OCI-LY1 (cell line): Measurements from ENCODE around the gene ORC2.

ENCODE experiments used
- H2AFZ ChIP-seq: fragments of 200-600 bp; sonication (generic), shearing (Covaris generic); 2 replicates; pipeline ENCODE4 v1.6.0; 2014; ENCODE audit warnings: antibody characterized with exemption, mild to moderate bottlenecking, low read length
- H3F3A ChIP-seq: fragments of 200-600 bp; sonication (generic), shearing (Covaris generic); 2 replicates; pipeline ENCODE4 v1.6.0; 2014; ENCODE audit warnings: mild to moderate bottlenecking, antibody characterized with exemption, low read length, moderate library complexity; ENCODE audit not compliant: insufficient read depth
- H3K27ac ChIP-seq: fragments of 200-600 bp; sonication (generic); 2 replicates; pipeline ENCODE4 v1.5.1; 2014; ENCODE audit warnings: low read length, mixed run types, mild to moderate bottlenecking, low read depth; ENCODE audit not compliant: poor library complexity, severe bottlenecking
- H3K27me3 ChIP-seq: fragments of 200-600 bp; sonication (generic); 2 replicates; pipeline ENCODE4 v1.6.0; 2014; ENCODE audit warnings: antibody characterized with exemption, mild to moderate bottlenecking, low read length, moderate library complexity; ENCODE audit not compliant: insufficient read depth
- H3K36me3 ChIP-seq: fragments of 200-600 bp; sonication (generic); 2 replicates; pipeline ENCODE4 v1.6.1; 2014; ENCODE audit warnings: mild to moderate bottlenecking, antibody characterized with exemption, low read length, moderate library complexity, mixed read lengths; ENCODE audit not compliant: insufficient read depth
- H3K4me1 ChIP-seq: fragments of 200-600 bp; sonication (generic); 2 replicates; pipeline ENCODE4 v1.5.1; 2014; ENCODE audit warnings: mild to moderate bottlenecking, low read length, moderate library complexity; ENCODE audit not compliant: insufficient read depth, severe bottlenecking
- H3K4me2 ChIP-seq: fragments of 200-600 bp; sonication (generic), shearing (Covaris generic); 2 replicates; pipeline ENCODE4 v1.6.1; 2014; ENCODE audit warnings: low read length
- H3K4me3 ChIP-seq: fragments of 200-600 bp; sonication (generic); 2 replicates; pipeline ENCODE4 v1.5.1; 2014; ENCODE audit warnings: low read length, low read depth, mild to moderate bottlenecking, mixed read lengths; ENCODE audit not compliant: poor library complexity, severe bottlenecking
- H3K79me2 ChIP-seq: fragments of 200-600 bp; shearing (Covaris generic); 2 replicates; pipeline ENCODE4 v1.6.1; 2016; ENCODE audit warnings: mixed run types, low read length, mixed read lengths; ENCODE audit not compliant: insufficient read depth
- H3K9ac ChIP-seq: fragments of 200-600 bp; sonication (generic), shearing (Covaris generic); 2 replicates; pipeline ENCODE4 v1.6.1; 2014; ENCODE audit warnings: mild to moderate bottlenecking, low read length, mixed read lengths
- H3K9me2 ChIP-seq: fragments of 200-600 bp; sonication (generic), shearing (Covaris generic); 2 replicates; pipeline ENCODE4 v1.6.1; 2014; ENCODE audit warnings: low read depth, mild to moderate bottlenecking, low read length, mixed read lengths
- H3K9me3 ChIP-seq: fragments of 200-600 bp; shearing (Covaris generic); 2 replicates; pipeline ENCODE4 v1.6.1; 2014; ENCODE audit warnings: low read length, mixed read lengths
- H4K20me1 ChIP-seq: fragments of 200-600 bp; sonication (generic), shearing (Covaris generic); 2 replicates; pipeline ENCODE4 v1.6.0; 2016; ENCODE audit warnings: mild to moderate bottlenecking, low read length; ENCODE audit not compliant: insufficient read depth
- CTCF ChIP-seq: fragments of 200-600 bp; sonication (generic), shearing (Covaris generic); IDR thresholded peaks from 2 replicates; pipeline ENCODE4 v1.5.1; 2017; ENCODE audit warnings: mild to moderate bottlenecking, antibody characterized with exemption, low read length, moderate library complexity, mixed read lengths
- EZH2 ChIP-seq: fragments of 200-600 bp; sonication (generic), shearing (Covaris generic); IDR thresholded peaks from 2 replicates; pipeline ENCODE4 v1.8.0; 2017; ENCODE audit warnings: borderline replicate concordance, mixed run types, mild to moderate bottlenecking, antibody characterized with exemption, low read length, moderate library complexity, mixed read lengths

The ORC2 gene

GRCh38 chr2:200930947-200931626, 32.4 kb downstream of the ORC2 start:
- H3K9ac ChIP-seq = no peak overlapping the region
- no peak overlapping the region for H3K27ac ChIP-seq
- TF ChIP-seq EZH2 (no peak), CTCF (no peak)

DNA sequence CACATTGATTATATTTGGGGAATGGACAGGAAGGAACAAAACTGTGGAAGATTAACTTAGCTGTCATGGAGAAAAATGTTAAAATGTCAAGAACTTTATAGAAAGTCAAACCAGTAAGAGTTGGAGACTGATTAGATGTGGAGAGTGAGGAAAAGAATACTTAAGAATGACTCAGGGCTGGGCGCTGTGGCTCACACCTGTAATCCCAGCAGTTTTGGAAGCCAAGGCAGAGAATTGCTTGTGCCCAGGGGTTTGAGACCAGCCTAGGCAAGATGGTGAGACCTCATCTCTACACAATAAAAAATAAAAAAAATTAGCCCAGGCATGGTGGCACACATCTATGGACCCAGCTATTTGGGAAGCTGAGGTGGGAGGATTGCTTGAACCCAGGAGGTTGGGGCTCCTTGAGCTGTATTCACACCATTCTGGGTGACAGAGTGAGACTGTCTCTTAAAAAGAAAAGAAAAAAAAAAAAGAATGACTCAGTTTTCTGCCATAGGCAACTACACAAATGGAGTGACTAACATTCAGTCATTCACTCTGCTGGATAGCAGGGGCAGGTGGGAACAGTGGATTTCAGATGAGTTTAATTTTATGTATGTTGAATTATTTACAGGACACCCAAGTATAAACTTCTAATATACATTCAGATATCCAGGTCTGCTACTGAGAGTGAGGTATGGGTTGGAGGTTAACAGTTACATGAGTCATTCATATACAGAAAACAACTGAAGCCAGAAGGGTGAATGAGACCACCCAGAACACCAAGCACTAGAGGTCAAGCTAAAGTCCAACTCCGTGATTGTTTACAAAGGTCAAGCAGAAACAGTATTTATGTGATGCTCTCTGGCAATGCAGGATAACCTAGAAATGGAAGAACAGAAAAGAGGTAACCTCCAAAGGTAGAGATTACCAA, 33.9 kb downstream of the ORC2 start:
- Histone ChIP-seq H3K4me2 (no peak overlapping the region), H4K20me1 (no peaks in the 10 kb centered on the region), H3K36me3 (peaks cover 60% of the 10 kb centered on the region), H2AFZ (no peak overlapping the region), H3K9me2 (no peaks in the 10 kb centered on the region), H3K27me3 (no peaks in the 10 kb centered on the region), H3K27ac (no peak overlapping the region), H3K79me2 (no peaks in the 10 kb centered on the region), H3F3A (no peaks in the 10 kb centered on the region), H3K4me3 (no peak overlapping the region), H3K9me3 (no peaks in the 10 kb centered on the region), H3K4me1 (no peaks in the 10 kb centered on the region), H3K9ac (no peak overlapping the region)
- TF ChIP-seq EZH2 (no peak), CTCF (no peak)

More at GRCh38 chr2:200930947-200931626, 32.4 kb downstream of the ORC2 start:
- Histone ChIP-seq H3K27me3 (no peaks in the 10 kb centered on the region), H3K4me1 (no peaks in the 10 kb centered on the region), H3F3A (no peaks in the 10 kb centered on the region), H4K20me1 (no peaks in the 10 kb centered on the region), H3K4me3 (no peak overlapping the region), H3K4me2 (no peak overlapping the region), H3K9me2 (no peaks in the 10 kb centered on the region), H3K79me2 (no peaks in the 10 kb centered on the region), H2AFZ (no peak overlapping the region), H3K9me3 (no peaks in the 10 kb centered on the region), H3K36me3 (peaks cover 58% of the 10 kb centered on the region)

DNA sequence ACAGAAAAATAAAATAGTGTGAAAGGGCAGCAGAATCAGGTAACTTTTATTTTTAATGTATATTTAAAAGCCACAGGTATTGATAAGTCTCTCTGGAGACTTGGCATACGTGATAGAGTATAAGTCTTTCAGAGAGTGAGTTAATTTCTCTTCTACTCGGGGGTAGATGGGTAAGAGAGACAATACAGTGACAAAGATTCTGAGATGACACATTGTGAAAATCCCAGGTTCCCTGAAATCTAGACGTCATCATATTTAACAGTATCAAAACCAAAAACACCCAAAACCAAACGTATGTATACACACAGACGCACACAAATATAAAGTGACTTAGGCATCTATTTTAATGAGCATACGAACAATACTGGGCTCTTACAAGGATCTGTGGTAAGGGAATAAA, 41.0 kb downstream of the ORC2 start:
- Histone ChIP-seq H3K36me3 (peaks cover 81% of the 10 kb centered on the region), H3F3A (no peaks in the 10 kb centered on the region), H3K4me1 (no peaks in the 10 kb centered on the region), H2AFZ (no peak overlapping the region), H4K20me1 (no peaks in the 10 kb centered on the region), H3K9ac (no peak overlapping the region), H3K4me3 (no peak overlapping the region), H3K79me2 (no peaks in the 10 kb centered on the region), H3K27ac (no peak overlapping the region), H3K4me2 (no peak overlapping the region), H3K9me3 (no peaks in the 10 kb centered on the region), H3K9me2 (no peaks in the 10 kb centered on the region), H3K27me3 (no peaks in the 10 kb centered on the region)
- TF ChIP-seq CTCF = no peak
- TF ChIP-seq EZH2 = no peak
